Tibial nerve (tissue), 4 donors: Measurements from ENCODE around the gene GTF2F2. TPM values are rescaled to one million over a fixed set of nuclear protein-coding genes. Genes with fewer than 3 reads are reported as not detected.

ENCODE experiments used
- DNase-seq, 2 donors: peaks; one replicate each; pipeline ENCODE4 v3.0.0-alpha.2; 2019; ENCODE audit warnings: low spot score in 2 of 2
- H3K27ac ChIP-seq, 4 donors: fragments of 200-600 bp; sonication (generic) in 3 of 4; one replicate each; pipeline ENCODE4 v1.5.1; 2017 to 2019; ENCODE audit warnings: mild to moderate bottlenecking in 1 of 4
- H3K27me3 ChIP-seq, 2 donors: fragments of 200-600 bp; sonication (generic) in 1 of 2; one replicate each; pipeline versions ENCODE4 v1.5.1 to v1.6.0; 2017 to 2019
- H3K36me3 ChIP-seq, 3 donors: fragments of 200-600 bp; sonication (generic); one replicate each; pipeline ENCODE4 v1.5.1; 2018 to 2019
- H3K4me1 ChIP-seq, 4 donors: fragments of 200-600 bp; sonication (generic) in 3 of 4; one replicate each; pipeline ENCODE4 v1.5.1; 2017 to 2019
- H3K4me3 ChIP-seq, 4 donors: fragments of 200-600 bp; sonication (generic) in 3 of 4; one replicate each; pipeline ENCODE4 v1.5.1; 2017 to 2019; ENCODE audit warnings: mild to moderate bottlenecking in 1 of 4, moderate library complexity in 1 of 4
- H3K9me3 ChIP-seq, 4 donors: fragments of 200-600 bp; sonication (generic) in 3 of 4; one replicate each; pipeline ENCODE4 v1.5.1; 2017 to 2019
- EP300 ChIP-seq, 2 donors: sonication (generic); formaldehyde crosslinking; IDR thresholded peaks; one replicate each; pipeline ENCODE4 v1.6.1; 2017; ENCODE audit warnings: antibody characterized with exemption in 2 of 2, mild to moderate bottlenecking in 1 of 2
- POLR2A ChIP-seq, 2 donors: fragments of 450-650 bp; IDR thresholded peaks; one replicate each; pipeline ENCODE4 v1.6.1; 2017; ENCODE audit warnings: antibody characterized with exemption in 2 of 2, mild to moderate bottlenecking in 2 of 2, moderate library complexity in 2 of 2
- WGBS, 2 donors: methylation state at CpG; one replicate each; pipeline ENCODE4 v1.1.5; 2018; 5-methylcytosine and 5-hydroxymethylcytosine counted together
- total RNA-seq, 4 donors: library from RNA; depleted of rRNA; stranded (reverse); fragments of >200 nt; gene quantifications; one replicate each; pipeline ENCODE4 v1.1.0, GENCODE V29; 2016
- TF ChIP-seq, protein P1 (sequence below), 5 experiments: fragments of 200-600 bp in 3 of 5; fragments of 450-650 bp in 2 of 5; sonication (generic) in 3 of 5; IDR thresholded peaks; one replicate each; pipeline ENCODE4 v1.5.1; 2016 to 2019; ENCODE audit warnings: antibody characterized with exemption in 5 of 5, mild to moderate bottlenecking in 3 of 5, moderate library complexity in 2 of 5

GTF2F2 gene
- total RNA-seq, 4 donors from 2014 or later = 20.2 to 28.8 (median 24.1) TPM

DNA sequence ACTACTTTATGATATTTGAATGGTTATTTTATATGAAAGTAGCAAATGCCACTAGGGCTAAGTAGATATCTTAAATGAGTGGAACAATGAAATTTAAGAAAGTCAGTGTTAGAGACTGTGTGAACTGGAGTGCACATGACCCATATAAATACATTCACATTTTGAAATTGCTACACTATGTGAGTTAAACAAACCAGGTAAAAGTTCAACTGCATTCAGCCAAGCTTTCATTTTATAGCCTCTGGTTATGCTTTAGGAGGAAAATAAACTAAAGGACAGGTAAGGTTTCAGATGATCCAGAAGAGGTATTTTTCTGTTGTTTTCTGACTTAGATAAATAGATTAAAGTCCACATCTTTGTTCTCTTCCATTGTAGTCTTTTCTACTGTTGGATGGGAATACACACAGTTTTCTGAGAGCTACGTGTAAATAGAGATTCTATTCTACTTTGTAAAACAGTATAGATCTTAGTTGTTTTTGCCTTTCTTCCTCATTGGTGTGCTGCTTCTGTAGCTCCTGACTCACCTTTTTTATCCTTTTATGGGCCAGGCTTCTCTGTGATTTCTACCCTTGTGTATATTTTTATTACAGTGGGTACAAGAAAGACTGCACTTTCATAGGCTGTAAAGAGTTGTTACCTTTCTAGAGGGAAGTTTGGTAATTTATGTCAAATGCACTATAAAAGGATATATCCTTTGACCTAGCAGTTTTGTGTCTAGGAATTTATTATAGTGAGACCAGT, 135.1 kb downstream of the GTF2F2 start:
- no peak for DNase-seq
- Histone ChIP-seq H3K4me1 (peaks cover 0 to 13% (median 3%) of the 10 kb centered on the region in 4 donors), H3K27me3 (no peaks in the 10 kb centered on the region), H3K4me3 (no peak overlapping the region), H3K9me3 (no peaks in the 10 kb centered on the region), H3K36me3 (peaks cover 0 to 13% (median 0%) of the 10 kb centered on the region in 3 donors), H3K27ac (no peak overlapping the region)
- no peak for TF ChIP-seq EP300 (IDR thresholded peaks at IDR 0.05)
- WGBS, 2 donors = 91 to 96% methylated on average over 1 of the region's 1 CpG

DNA sequence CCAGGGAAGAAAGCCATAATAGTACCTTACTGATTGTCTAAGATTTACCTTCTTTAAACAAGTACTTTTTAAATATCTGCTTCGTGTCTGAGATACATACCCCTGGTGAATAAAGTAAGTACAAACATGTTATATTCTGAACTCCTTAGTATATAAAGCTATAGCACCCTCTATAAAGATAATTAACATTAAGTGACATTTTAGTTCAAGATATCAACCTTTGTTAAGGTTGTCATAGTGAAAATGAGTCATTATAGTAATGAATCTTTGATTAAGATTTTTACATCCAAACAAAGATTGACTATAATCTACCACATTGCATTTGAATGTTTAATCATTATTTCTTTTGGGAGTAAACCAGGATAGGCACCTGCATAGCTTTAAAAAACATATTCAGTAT, 135.9 kb downstream of the GTF2F2 start:
- no peak for TF ChIP-seq EP300 (IDR thresholded peaks at IDR 0.05)
- TF ChIP-seq POLR2A (IDR thresholded peaks at IDR 0.05) = no peak
- TF ChIP-seq, protein P1, sequence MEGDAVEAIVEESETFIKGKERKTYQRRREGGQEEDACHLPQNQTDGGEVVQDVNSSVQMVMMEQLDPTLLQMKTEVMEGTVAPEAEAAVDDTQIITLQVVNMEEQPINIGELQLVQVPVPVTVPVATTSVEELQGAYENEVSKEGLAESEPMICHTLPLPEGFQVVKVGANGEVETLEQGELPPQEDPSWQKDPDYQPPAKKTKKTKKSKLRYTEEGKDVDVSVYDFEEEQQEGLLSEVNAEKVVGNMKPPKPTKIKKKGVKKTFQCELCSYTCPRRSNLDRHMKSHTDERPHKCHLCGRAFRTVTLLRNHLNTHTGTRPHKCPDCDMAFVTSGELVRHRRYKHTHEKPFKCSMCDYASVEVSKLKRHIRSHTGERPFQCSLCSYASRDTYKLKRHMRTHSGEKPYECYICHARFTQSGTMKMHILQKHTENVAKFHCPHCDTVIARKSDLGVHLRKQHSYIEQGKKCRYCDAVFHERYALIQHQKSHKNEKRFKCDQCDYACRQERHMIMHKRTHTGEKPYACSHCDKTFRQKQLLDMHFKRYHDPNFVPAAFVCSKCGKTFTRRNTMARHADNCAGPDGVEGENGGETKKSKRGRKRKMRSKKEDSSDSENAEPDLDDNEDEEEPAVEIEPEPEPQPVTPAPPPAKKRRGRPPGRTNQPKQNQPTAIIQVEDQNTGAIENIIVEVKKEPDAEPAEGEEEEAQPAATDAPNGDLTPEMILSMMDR (IDR thresholded peaks at IDR 0.05) = no peak
- Histone ChIP-seq H3K9me3 (no peaks in the 10 kb centered on the region), H3K4me3 (no peak overlapping the region), H3K4me1 (peaks cover 0 to 13% (median 3%) of the 10 kb centered on the region in 4 donors), H3K27me3 (no peaks in the 10 kb centered on the region), H3K27ac (no peak overlapping the region), H3K36me3 (peaks cover 0 to 13% (median 0%) of the 10 kb centered on the region in 3 donors)
- DNase-seq = no peak
- WGBS, 2 donors = 80 to 88% methylated on average over 1 of the region's 1 CpG

DNA sequence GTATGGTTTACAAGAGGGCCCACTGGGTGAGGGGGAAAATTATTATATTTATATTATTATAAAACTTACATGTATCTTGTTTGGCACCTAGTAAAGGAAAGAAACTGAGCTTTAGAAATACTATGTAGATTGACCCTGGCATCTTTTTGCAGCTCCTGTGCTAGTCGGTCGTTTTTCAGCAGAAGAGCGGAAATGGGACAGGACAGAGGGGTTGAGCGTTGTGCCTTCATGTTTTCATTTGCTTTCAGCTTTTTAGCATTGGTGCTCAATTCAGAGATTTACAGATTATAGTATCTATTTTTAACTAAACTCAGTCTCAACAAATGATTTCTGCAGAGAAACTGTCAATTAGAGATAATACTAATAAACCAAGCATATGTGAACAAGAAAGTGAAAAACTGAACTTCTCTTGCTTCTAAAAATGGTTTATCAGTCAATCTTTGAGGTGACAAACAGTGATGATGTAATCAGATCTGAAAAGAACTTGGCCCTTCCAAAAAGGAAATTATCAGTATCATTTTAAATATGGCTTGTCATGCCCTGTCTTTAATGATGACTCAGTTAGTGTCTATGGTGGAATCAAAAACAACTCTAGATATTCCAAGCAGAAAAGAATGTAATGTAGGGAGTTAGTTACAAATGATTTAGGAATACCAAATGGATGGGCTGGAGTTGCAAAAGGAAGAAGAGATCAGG, 137.5 kb downstream of the GTF2F2 start:
- Histone ChIP-seq H3K27ac (no peak overlapping the region), H3K4me1 (peaks cover 0 to 13% (median 3%) of the 10 kb centered on the region in 4 donors), H3K4me3 (no peak overlapping the region), H3K27me3 (no peaks in the 10 kb centered on the region), H3K36me3 (peaks cover 0 to 16% (median 0%) of the 10 kb centered on the region in 3 donors), H3K9me3 (no peaks in the 10 kb centered on the region)
- 90 to 93% methylated on average over 4 of the region's 4 CpGs for WGBS, 2 donors
- DNase-seq = no peak
- TF ChIP-seq EP300 (IDR thresholded peaks at IDR 0.05) (no peak), POLR2A (IDR thresholded peaks at IDR 0.05) (no peak)
- TF ChIP-seq, protein P1 (IDR thresholded peaks at IDR 0.05) = no peak

DNA sequence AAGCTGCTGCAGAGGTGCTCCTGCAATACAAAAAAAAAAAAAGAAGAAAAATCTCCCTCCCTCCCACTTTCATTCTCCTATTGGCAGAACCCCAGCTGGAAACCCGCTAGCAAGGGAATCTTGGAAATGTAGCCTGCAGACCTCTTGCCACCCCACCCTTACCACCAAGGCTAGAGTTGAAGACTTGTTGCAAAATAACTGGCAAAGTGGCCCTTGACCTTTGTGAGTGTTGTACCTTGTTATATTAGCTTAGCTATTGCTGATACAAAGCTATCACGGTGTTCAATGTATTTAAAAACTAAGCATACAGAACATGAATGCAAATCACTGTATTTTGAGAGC, 138.0 kb downstream of the GTF2F2 start:
- H3K27ac ChIP-seq = no peak overlapping the region
- no peak overlapping the region for H3K4me3 ChIP-seq
- peaks cover 0 to 13% (median 3%) of the 10 kb centered on the region in 4 donors for H3K4me1 ChIP-seq
- H3K36me3 ChIP-seq = peaks cover 0 to 11% (median 0%) of the 10 kb centered on the region in 3 donors
- 41 to 50% methylated on average over 2 of the region's 2 CpGs for WGBS, 2 donors
- H3K9me3 ChIP-seq = no peaks in the 10 kb centered on the region
- no peak for DNase-seq
- H3K27me3 ChIP-seq = no peaks in the 10 kb centered on the region
- TF ChIP-seq EP300 (IDR thresholded peaks at IDR 0.05) (peak in 1 of 2 donors; percentile 41), POLR2A (IDR thresholded peaks at IDR 0.05) (no peak)

DNA sequence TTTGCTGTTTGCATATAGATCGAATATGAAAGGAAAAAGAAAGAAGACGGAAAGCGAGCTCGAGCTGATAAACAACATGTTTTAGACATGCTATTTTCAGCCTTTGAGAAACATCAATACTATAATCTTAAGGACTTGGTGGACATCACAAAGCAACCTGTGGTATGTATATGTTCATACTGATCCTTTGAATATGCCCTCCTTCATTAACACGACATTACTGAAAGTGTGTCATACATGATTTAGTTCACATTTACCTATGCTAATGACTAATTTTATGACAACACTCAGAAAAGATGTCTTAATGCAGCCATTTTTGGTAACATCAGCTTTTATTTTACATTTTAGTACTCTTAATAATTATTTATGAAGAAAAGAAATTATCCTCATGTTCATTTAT, 146.9 kb downstream of the GTF2F2 start:
- WGBS, 2 donors = 79 to 83% methylated on average over 5 of the region's 5 CpGs

More for the DNA sequence above, 146.9 kb downstream of the GTF2F2 start:
- H3K4me3 ChIP-seq = no peak overlapping the region
- no peak overlapping the region for H3K27ac ChIP-seq
- TF ChIP-seq, protein P1 (IDR thresholded peaks at IDR 0.05) = no peak
- no peak for TF ChIP-seq POLR2A (IDR thresholded peaks at IDR 0.05)
- no peak for TF ChIP-seq EP300 (IDR thresholded peaks at IDR 0.05)
- no peaks in the 10 kb centered on the region for H3K27me3 ChIP-seq
- peaks cover 0 to 19% (median 0%) of the 10 kb centered on the region in 3 donors for H3K36me3 ChIP-seq
- DNase-seq = no peak
- no peaks in the 10 kb centered on the region for H3K9me3 ChIP-seq
- no peaks in the 10 kb centered on the region for H3K4me1 ChIP-seq
